Endothelial cell (in vitro differentiated cells): ENCODE data around the gene SEC24D. TPM values are rescaled to one million over a fixed set of nuclear protein-coding genes. Genes with fewer than 3 reads are reported as not detected.
A peak's percentile ranks its signal among the peaks of the same experiment; 100 is the strongest.

Source experiments
- DNase-seq: peaks from one replicate; pipeline ENCODE4 v3.0.0; 2021; ENCODE audit warnings: low spot score
- H3K27ac Mint-ChIP-seq: one replicate; pipeline ENCODE4 v1.8.0; 2021; ENCODE audit warnings: mixed read lengths, inconsistent platforms; ENCODE audit not compliant: unreplicated experiment
- H3K27me3 Mint-ChIP-seq: one replicate; pipeline ENCODE4 v1.8.0; 2021; ENCODE audit warnings: mild to moderate bottlenecking, moderate library complexity, mixed read lengths, inconsistent platforms; ENCODE audit not compliant: unreplicated experiment
- H3K36me3 Mint-ChIP-seq: one replicate; pipeline ENCODE4 v1.8.0; 2021; ENCODE audit warnings: mild to moderate bottlenecking, low read depth, mixed read lengths, inconsistent platforms; ENCODE audit not compliant: unreplicated experiment
- H3K4me1 Mint-ChIP-seq: one replicate; pipeline ENCODE4 v1.8.0; 2021; ENCODE audit warnings: mild to moderate bottlenecking, mixed read lengths, inconsistent platforms; ENCODE audit not compliant: unreplicated experiment
- H3K4me3 Mint-ChIP-seq: one replicate; pipeline ENCODE4 v1.8.0; 2021; ENCODE audit warnings: mild to moderate bottlenecking, mixed read lengths, inconsistent platforms; ENCODE audit not compliant: unreplicated experiment
- H3K9me3 Mint-ChIP-seq: one replicate; pipeline ENCODE4 v1.8.0; 2021; ENCODE audit warnings: mixed read lengths, inconsistent platforms; ENCODE audit not compliant: unreplicated experiment
- CTCF ChIP-seq: fragments of 200-600 bp; sonication (generic); IDR thresholded peaks from one replicate; pipeline ENCODE4 v1.5.0; 2021; ENCODE audit warnings: antibody characterized with exemption; ENCODE audit not compliant: unreplicated experiment
- total RNA-seq: library from RNA; stranded (reverse); fragmentation: NEBNext Ultra II Directional; extraction: Animal tissue kit (Norgen Biotek cat#: 25700); gene quantifications from one replicate; pipeline ENCODE4 v1.2.1, GENCODE V29; 2021; ENCODE audit not compliant: unreplicated experiment

The SEC24D gene
- total RNA-seq, 1 donor from 2014 or later: 70.4 TPM

- H3K36me3 Mint-ChIP-seq: peaks cover 22% of the 10 kb centered on the region
- H3K27ac Mint-ChIP-seq: no peak overlapping the region
- no peak for DNase-seq
- no peaks in the 10 kb centered on the region for H3K9me3 Mint-ChIP-seq
- H3K4me1 Mint-ChIP-seq: peaks cover 16% of the 10 kb centered on the region
- peaks cover 2% of the 10 kb centered on the region for H3K27me3 Mint-ChIP-seq
- no peak overlapping the region for H3K4me3 Mint-ChIP-seq
- TF ChIP-seq CTCF: no peak
These were observed 12.5 kb downstream of the SEC24D start for GRCh38 chr4:118823471-118823870.

DNA sequence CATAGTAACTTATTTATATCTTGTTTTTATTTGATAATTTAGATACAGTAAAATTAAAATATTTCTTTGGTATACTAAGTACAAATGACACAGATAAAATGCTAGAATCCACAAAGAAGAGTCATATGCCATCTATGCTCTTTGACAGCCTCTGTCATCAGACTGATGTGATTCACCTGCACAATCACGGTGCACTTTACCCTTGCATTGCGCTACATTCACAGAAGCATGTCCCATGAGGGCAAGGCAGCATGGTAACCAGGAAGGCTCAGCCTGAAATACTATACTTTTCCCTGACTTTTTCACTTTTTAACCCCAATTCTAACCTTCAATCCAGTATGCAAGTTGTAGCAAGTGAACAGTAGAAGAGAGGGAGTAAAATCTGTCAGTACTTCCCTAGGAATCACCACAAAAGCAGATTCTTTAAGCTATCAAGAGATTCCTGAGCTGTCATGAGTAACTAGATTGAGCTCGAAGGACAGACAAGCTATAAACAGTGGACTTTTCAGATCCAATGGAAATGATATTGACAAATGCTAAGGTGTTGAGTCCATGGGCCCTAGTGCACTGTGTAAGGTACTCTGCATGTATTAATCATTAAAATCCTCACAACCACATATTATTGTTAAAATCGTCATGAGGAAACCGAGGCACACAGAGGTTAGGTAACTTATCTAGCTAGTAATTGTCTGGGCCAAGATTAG, 14.2 kb downstream of the SEC24D start:
- H3K36me3 Mint-ChIP-seq: peaks cover 15% of the 10 kb centered on the region
- H3K27me3 Mint-ChIP-seq: no peaks in the 10 kb centered on the region
- no peak overlapping the region for H3K4me3 Mint-ChIP-seq
- DNase-seq: no peak
- peaks cover 8% of the 10 kb centered on the region for H3K4me1 Mint-ChIP-seq
- TF ChIP-seq CTCF: no peak
- no peak overlapping the region for H3K27ac Mint-ChIP-seq
- no peaks in the 10 kb centered on the region for H3K9me3 Mint-ChIP-seq

DNA sequence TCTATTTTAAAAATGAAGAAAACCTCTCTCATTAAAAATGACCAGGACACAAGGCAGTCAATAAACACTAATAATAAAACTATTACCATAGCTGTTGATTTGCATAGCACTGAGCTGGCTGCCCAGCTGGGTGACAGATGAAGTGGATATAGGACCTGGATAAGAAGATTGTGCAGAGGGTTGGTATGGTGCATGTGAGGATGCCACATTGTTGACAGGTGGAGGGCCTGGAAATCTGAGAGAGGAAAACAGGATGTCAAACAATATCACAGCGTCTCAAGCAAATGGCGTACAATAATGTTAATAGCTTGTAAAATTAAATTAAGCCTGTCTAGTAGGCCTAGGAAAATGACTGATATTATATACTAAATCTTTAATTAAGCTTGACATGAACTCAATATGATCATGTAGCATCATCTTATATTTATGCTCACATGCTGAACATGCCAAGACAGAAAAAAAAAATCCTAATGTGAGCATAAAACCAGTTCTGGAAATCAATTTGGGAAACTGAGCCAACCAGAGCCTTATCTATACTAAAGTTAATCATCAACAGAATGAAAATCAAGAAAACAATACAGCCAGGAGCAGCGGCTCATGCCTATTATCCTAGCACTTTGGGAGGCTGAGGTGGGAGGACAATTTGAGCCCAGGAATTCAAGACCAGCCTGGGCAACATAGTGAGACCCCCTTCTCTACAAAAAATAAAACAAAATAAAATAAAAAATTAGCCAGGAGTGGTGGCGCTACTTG, 18.6 kb downstream of the SEC24D start:
- H3K27ac Mint-ChIP-seq: peak overlapping the region; percentile 64
- H3K4me1 Mint-ChIP-seq: no peaks in the 10 kb centered on the region
- no peak overlapping the region for H3K4me3 Mint-ChIP-seq
- H3K27me3 Mint-ChIP-seq: no peaks in the 10 kb centered on the region
- no peaks in the 10 kb centered on the region for H3K9me3 Mint-ChIP-seq
- TF ChIP-seq CTCF: no peak
- DNase-seq: no peak
- H3K36me3 Mint-ChIP-seq: peaks cover 26% of the 10 kb centered on the region

DNA sequence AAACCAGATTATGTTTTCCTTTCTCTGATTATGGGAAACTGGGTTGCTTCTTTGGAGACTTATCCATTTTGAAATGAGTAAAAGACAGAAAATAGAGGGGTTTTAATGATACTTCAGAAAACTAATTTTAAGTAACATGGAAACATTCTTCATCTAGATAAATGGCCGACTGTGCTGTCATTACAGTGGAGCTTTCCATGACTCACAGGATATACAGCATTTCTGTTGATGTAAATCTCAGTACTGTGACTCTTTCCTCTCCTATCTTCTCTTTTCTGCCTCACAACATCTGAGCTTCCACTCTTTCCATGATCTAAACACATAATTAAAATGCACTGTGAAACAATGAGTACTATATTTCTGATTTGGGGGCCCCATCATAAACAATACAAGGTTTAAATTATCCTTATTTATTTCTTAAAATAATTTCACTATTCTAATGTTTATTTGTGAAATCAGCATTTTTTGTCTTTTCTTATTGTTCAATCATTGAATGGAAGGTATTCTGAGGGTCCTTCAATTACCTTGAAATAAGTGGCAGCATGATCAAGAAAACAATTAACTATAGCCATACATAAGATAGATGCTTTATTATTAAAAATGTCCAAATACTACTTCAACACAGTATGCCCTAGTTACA, 19.3 kb downstream of the SEC24D start:
- Mint-ChIP-seq H3K4me1 (no peaks in the 10 kb centered on the region), H3K27me3 (no peaks in the 10 kb centered on the region), H3K4me3 (no peak overlapping the region)

More for the DNA sequence above, 19.3 kb downstream of the SEC24D start:
- Mint-ChIP-seq H3K36me3 (peaks cover 33% of the 10 kb centered on the region), H3K9me3 (no peaks in the 10 kb centered on the region), H3K27ac (no peak overlapping the region)
- TF ChIP-seq CTCF: no peak
- DNase-seq: no peak
